GM04503 (cell line): ENCODE data around the gene GPRC5D.

Experiments used
- DNase-seq: peaks from one replicate; pipeline ENCODE4 v3.0.0-alpha.2; 2012; ENCODE audit warnings: low read depth

Gene GPRC5D

DNA sequence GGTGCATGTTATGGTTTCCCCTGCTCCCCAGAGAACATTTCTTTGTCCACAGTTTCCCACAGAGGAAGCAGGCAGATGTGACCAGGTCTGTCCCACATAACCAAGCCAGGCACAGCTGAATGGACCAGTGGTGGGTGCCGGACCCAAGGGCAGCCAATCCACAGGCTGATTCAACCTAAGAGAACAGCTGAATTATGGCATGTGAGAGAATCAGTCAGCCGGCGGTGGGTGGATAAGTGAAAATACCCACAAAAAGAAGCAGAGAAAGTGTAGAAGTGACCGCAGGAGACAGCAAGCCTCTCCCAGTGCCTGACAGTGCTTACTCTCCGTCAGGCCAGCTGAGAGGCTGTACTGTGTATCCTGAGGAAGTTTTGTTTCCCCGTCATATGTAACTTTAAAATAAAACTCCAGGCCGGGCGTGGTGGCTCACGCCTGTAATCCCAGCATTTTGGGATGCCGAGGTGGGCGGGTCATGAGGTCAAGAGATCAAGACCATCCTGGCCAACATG, 14.9 kb downstream of the GPRC5D start:
- no peak for DNase-seq

DNA sequence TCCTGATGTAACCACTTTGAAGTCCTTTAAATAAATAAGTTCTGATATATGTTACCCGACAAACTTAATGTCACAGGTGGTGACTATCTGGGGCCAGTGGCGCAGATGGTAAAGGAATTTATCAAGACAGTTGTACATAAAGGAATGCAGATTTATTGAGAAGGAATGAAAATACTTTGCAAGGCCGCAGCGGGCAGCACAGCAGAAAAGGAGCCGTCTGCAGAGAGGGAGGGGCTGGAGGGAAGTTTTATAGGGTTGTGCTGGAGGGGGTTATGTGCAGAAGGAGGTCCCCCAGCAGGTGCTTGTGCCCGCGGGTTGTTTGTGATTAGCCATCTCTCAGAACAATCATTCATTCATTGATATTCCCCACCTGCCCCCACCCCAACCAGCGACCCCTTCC, 17.4 kb downstream of the GPRC5D start:
- no peak for DNase-seq

DNA sequence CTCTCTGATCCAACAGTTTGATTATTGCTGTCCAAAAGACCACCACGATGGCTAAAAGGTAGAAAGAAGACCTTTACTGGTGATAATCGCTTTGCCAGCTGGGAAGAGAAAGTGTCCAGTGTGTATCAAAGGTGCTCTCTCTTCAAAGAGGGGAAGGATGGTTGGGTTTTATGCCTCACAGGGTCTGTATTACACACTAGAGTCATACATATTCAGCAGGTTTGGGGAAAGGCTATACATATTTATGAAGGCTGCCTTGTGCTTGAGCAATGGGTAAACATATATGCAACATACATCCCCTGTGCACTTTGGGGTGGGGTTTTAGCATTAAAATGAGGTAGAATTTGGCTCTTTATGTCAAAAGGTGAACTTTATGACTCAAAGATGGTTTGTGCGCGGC, 18.2 kb downstream of the GPRC5D start:
- no peak for DNase-seq

DNA sequence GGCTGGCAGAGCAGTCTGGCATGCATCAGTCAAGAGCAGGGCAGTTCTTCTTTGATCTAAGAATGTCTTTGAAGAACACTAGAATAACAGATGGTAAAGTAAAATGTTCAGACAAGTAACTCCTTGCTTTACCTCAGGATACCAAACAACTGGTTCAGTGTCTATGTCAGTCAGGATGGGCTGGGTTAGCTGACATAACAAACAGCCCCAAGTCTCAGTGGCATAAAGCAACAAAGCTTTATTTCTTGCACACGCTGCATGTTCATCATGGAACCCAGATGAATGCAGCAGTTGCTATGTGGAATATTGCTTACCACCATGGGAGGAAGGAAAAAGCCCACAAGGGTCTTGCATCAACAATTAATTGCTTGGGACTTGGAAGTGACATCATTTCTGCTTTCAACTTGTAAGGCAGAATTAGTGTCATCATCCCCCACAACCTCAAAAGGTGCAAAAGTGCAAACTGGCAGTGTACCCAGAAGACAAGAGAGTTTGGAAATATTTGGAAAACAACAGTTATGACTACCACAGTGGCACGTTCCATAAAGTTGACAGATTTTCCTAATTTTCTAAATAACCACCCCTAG, 21.2 kb downstream of the GPRC5D start:
- no peak for DNase-seq

DNA sequence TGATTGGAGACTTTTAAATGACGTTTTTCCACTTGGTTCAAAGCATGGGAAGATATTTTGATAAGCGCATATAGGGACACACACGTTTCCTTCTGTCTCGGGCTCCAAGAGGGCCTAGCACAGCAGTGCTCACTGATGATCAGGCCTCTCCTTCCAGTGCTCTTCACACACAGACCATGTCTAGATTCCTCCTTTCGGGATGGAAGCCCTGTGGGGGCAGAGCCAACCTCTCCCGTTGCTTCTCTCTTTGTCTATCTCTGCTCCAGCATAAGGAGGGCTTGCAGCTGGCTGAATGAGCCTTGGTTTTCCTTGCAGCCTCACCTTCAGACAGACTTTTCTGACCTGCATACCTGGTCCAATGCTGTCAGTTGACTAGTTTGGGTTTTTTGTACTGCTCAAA, 22.3 kb downstream of the GPRC5D start:
- DNase-seq, result no peak

DNA sequence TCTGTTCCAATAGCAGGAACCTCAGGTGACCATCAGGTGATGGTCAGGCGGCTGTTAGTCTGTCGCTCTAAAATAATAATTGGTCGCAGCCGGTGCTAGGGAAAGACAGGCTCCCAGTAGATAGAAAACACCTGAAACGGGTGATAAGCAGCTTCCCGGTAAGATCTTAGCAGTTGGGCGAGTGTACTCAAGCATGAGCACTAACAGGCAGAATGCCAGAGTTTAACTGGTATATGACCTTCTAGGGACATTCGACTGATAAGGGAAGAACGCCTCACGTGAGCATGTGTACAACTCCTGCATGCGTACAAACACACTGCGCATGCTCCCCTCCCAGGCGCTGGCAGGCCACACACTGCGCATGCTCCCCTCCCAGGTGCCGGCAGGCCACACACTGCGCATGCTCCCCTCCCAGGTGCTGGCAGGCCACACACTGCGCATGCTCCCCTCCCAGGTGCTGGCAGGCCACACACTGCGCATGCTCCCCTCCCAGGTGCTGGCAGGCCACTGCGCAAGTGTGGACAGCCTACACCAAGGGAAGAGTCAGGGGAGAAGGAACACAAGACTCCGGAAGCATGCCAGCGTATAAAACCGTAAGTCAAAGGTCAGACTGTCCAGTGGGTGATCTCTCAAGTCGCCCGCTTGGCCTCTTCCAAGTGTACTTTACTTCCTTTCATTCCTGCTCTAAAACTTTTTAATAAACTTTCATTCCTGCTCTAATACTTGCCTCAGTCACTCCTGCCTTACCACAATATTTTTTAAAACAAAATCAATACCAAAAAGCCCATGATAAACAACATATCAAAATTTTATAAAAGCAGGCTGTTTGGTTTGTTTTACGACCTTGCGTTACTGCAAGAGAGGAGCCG, 24.5 kb downstream of the GPRC5D start:
- no peak for DNase-seq

DNA sequence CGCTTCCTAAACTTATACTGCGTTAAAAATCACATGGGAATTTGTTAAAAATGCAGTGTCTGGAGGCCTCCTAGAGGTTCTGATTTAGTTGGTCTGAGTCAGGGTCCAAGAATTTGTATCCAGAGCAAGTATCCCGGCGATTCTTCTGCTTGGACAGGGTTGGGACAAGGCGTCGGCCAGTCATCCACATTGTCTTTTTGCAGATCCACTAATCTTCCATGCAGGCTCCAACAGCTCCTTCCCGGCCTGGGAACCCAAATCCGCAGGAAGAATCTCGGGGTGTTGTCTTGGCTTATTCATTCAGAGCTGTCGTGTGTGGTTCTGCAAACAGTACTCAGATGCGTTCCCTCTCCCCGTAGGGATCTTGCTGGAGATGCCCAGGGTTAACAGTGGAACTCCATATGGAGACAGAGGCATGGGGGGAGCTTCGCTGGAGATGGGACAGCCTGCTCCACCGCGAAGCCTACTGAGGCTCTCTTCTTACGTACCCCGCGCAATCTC, 25.3 kb downstream of the GPRC5D start:
- no peak for DNase-seq

DNA sequence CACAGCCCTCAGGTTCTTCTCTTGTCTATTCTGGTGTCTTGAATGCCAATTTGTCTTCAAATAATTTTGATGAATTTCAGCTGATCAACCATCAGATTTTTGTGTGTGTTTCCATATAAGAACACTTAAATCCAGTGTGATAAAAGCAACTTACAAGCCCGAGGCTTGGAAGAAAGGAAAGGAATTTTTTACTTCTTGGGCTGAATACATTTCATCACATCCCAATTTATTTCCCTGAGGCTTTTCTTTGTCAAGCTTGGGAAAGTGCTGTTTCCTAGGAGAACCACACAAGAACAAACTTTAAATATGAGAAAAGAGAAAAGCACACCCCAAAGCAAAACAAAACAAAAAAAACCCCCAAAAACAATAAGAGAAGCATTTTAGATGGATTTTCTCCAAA, 26.6 kb downstream of the GPRC5D start:
- DNase-seq, result no peak

DNA sequence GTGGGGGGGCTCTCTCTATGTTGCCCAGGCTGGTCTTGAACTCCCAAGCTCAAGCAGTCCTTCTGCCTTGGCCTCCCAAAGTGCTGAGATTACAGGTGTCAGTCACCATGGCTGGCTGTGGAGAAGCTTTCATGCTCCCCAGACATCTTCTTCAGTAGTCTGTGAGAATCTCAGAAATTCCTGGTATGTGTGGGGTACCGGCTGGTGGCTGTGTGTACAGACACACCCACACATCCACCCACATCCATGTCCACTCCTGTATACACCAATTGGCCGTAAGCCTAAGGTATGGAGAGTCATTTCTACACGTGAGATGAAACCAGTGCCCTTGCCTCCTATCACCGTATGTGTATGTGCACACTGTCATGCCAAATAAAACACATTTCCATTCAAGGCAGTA, 27.8 kb downstream of the GPRC5D start:
- DNase-seq, result no peak

DNA sequence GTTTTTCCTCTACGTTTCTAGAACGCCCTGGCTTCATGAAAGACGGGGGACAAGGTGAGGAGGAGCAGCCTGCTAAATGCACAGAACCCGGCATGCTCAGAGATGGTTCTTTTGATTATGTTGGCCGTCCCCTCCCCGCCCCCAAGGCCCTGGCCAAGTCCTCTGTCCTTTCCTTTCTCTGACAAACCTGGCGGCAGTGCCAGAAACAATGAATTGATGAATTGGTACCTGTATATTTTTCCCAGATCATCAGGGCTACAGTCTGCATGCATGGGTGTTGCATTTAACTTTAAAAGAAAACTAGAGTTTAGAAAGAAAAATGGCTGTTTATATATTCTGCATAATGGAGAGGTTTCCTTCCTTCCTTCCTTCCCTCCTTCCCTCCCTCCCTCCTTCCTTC, 29.0 kb downstream of the GPRC5D start:
- DNase-seq, result no peak

DNA sequence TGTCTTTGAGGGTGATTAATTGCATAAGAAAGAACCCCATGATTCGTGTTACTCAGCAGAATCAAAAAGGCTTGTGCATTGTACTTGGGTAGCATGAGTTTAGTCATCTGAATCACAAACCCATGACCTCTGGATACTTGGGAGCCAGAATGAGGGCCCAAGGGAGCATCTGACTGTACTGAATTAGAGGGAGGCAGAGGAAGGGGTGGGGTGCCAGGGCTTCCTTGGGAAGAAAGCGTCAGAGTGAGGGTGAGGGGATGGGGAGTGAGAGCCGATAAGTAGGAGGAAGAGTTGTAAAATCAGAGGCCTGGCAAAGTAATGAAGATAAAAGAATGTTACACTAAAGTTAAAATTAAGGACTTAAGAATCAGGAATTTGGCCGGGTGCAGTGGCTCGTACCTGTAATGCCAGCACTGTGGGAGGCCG, 29.8 kb downstream of the GPRC5D start:
- no peak for DNase-seq

DNA sequence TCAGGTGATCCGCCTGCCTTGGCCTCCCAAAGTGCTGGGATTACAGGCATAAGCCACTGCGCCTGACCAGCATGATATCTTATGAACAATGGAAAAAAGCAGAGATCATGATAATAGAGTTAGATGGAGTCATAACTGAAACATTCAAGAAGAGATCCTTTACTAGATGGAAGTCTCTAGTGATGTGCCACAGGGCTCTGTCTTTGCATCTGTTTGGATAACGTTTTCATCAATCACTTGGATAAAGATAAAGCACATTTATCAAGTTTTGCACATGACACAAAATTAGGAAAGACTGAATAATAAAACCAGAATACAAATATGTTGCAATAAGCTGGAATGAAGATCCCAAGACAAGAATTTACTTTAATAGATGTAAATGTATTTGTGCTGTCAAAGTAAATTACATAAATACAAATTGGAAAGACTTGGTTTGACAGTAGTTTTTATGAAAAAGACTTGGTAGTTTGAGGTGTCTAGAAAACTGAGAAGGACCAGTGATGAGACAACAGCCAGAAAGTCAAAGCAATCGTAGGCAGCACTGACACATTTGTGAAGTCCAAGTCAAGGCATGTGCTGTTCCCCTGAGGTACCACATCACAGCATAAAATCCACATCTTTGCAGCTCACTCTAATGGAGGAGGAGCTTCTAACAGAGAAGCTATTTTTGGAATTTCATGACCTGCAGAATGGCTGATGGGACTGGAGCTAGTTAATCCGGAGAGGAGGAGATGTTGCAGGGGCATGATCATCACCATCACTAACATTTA, 32.1 kb downstream of the GPRC5D start:
- DNase-seq, result no peak

DNA sequence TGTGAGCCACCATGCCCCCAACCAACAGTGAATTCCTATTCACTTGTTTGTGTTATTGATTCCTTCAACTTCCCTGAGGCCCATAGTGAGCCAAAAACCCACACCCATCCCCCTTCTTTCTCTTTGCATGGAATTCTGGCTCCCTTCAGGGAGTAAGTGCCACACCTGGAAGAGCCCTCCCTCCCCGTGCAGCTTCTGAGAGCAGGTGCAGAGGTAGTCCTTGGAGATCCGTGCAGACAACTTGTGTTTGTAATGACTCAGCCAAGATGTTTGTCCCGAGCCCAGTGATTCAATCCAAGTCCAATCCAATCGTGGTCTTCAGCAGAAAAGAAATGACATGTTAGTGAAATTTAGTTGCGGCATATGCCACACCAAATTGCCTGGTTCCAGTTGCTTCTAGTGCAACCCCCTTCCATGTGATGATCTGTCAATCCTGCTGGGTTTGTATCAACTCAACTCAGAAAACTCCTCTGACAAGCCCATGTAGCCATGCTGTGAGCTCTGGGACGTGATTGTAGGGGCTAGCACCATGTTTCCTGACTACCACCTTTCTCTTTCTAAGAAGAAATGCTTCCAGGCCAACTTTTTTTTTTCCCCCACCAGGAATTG, 33.1 kb downstream of the GPRC5D start:
- DNase-seq, result no peak

DNA sequence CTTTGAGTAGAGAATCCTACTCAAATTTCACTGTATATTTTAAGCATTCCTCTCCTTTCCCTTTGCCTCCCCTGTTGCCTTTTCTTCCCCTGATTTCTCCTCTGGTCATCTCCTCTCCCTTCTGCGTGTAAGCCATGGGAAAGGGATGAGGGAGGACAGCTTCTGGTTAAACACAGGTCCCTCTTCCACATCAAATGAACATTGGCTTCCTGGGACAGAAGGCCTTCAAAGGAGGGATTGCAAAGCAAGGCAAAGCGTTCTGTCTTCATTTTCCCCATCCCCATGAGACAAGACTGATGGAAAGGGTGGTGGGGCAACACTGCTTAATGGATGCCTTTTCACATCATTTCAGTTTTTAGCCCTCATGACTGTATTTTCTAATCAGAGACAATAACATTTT, 34.5 kb downstream of the GPRC5D start:
- no peak for DNase-seq

DNA sequence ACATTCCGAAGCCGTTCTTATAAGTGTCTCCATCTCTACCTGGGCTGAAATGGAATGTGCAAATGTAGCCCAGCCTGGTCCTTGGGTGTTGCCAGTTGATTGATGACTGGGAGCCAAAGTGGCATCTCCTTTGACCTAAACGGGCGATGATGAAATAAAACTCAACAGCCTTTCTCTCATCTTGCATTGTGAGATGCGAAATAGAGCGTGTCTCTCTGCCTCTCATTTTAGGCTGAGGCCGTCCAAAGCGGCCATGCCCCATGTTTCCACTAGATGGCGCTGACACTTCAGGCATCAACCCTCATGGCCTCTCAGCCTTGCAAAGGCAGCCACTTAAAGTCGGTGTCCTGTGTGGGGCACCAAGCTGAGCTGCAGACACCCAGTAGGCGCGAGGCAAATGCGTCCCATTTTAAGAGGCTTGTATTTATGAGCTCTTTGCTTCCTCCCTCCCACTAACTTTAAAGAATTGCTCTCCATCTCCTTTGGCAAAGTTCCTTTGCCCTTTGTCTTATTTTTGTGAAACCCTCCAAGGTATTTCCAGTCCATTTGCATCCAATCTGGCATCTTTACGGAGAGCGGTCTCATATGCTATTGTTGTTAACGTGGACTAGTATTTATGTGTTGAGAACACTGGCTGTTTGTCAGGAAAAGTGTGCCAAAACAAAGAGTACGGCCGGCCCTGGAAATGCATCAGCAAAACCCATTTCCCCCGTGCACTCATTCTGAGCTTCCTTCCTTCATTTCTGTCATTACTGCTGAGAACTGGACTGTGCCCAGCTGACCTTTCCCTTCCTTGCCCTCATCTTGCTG, 35.6 kb downstream of the GPRC5D start:
- DNase-seq, result no peak

DNA sequence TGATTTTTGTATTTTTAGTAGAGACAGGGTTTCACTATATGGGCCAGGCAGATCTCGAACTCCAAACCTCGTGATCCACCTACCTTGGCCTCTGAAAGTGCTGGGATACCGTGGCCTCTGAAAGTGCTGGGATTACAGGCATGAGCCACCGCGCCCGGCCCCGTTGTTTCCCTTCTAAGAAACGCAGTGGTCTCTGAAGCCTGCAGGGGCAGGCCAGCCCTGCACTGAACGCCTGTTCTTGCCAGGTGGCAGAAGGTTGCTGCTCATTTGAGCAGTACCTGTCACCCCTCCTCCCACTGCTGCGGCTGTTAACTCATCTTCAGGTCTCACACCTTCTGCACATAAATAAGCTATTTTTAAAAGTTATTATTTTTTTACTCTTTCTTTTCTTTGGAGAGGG, 36.3 kb downstream of the GPRC5D start:
- DNase-seq, result no peak

DNA sequence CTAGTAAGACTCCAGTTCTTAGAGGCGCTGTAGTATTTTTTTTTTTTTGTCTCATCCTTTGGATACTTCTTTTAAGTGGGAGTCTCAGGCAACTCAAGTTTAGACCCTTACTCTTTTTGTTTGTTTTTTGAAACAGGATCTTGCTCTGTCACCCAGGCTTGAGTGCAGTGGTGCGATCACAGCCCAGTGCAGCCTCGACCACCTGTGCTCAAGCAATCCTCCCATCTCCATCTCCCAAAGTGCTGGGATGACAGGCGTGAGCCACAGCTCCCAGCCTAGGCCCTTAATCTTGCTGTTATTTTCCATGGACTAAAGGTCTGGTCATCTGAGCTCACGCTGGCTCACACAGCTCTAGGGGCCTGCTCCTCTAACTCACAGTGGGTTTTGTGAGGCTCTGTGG, 39.3 kb downstream of the GPRC5D start:
- DNase-seq, result no peak

DNA sequence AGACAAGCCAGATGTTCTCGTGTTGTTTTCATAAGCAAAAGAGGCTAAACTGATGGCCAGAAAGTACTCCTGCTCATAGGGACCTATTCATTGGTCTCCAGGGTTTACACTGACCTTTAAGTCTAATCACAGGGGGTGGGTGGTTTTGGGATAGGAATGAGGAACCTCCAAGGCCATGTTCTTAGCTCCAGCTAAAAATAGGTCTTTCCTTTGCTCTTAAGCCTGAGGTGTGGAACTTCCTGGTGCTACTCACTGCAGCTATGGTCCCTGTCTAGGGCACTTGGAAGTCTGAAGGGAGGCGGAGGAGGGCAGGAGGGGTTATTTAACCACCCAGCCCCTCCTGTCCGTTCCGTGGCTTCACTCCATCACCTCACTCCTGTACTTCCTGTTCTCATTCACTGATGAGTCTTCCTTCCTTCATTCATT, 42.0 kb downstream of the GPRC5D start:
- no peak for DNase-seq

DNA sequence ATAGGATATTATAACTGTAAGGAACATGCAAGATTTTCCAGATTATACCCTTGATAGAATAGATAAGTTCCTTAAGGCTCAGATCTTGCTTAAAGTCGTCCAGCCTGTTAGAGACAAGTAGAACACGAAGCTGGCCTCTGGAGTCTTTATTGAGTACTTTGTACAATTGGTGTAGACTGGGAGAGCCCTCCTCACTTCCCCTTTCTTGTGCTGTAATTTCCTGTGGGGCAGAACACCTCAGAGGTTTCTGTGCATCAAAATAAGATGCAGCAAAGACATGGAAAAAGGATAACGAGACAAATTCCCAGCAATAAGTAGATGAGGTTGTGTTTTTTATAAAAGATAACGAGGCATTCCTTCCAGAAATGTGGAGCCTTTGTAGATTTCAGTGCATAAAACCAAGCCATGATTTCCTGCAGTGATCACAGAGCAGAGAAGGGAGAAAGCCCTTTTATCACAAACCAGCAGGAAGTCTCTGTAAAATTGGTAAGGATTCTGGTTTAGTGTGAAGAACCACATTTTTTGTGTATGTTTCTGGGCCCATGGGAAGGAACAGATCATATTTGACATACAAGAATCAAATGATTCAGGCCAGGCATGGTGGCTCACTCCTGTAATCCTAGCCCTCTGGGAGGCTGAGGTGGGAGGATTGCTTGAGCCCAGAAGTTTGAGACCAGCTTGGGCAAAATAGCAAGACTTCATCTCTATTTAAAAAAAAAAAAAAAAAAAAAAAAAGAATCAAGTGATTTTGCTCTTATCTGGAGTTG, 42.6 kb downstream of the GPRC5D start:
- DNase-seq, result no peak

DNA sequence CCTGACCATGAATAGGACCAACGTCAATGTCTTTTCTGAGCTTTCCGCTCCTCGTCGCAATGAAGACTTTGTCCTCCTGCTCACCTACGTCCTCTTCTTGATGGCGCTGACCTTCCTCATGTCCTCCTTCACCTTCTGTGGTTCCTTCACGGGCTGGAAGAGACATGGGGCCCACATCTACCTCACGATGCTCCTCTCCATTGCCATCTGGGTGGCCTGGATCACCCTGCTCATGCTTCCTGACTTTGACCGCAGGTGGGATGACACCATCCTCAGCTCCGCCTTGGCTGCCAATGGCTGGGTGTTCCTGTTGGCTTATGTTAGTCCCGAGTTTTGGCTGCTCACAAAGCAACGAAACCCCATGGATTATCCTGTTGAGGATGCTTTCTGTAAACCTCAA, 43.3 kb downstream of the GPRC5D start:
- DNase-seq, result no peak

DNA sequence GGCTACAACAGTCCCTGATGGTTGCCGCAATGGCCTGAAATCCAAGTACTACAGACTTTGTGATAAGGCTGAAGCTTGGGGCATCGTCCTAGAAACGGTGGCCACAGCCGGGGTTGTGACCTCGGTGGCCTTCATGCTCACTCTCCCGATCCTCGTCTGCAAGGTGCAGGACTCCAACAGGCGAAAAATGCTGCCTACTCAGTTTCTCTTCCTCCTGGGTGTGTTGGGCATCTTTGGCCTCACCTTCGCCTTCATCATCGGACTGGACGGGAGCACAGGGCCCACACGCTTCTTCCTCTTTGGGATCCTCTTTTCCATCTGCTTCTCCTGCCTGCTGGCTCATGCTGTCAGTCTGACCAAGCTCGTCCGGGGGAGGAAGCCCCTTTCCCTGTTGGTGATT, 43.7 kb downstream of the GPRC5D start:
- no peak for DNase-seq
